Heart right ventricle (tissue), 16 donors: Measurements from ENCODE around the gene OR8A1. TPM values are rescaled to one million over a fixed set of nuclear protein-coding genes. Genes with fewer than 3 reads are reported as not detected.

Source experiments
- ATAC-seq, 8 donors: fragments of 200-7000 bp; cut with Tn5 transposase; one replicate each; pipeline ENCODE4 v1.9.1; 2020; ENCODE audit warnings: mild to moderate bottlenecking in 8 of 8, moderate library complexity in 8 of 8, moderate number of reproducible peaks in 1 of 8
- DNase-seq, 2 donors: peaks; one replicate each; pipeline ENCODE4 v3.0.0-alpha.2; 2020
- H3K27ac ChIP-seq, 10 donors: fragments of 200-600 bp; sonication (generic) in 2 of 10; one replicate each; pipeline versions ENCODE4 v1.5.0 to v1.8.0; 2020 to 2022; ENCODE audit warnings: mild to moderate bottlenecking in 3 of 10
- H3K27me3 ChIP-seq, 7 donors: fragments of 200-600 bp; one replicate each; pipeline ENCODE4 v1.8.0; 2021 to 2022; ENCODE audit warnings: mild to moderate bottlenecking in 2 of 7
- H3K36me3 ChIP-seq, 9 donors: fragments of 200-600 bp; sonication (generic) in 1 of 9; one replicate each; pipeline versions ENCODE4 v1.5.0 to v1.8.0; 2020 to 2022; ENCODE audit warnings: mild to moderate bottlenecking in 2 of 9
- H3K4me1 ChIP-seq, 9 donors: fragments of 200-600 bp; sonication (generic) in 1 of 9; one replicate each; pipeline versions ENCODE4 v1.5.0 to v1.8.0; 2020 to 2022; ENCODE audit warnings: mild to moderate bottlenecking in 4 of 9
- H3K4me3 ChIP-seq, 10 donors: fragments of 200-600 bp; sonication (generic) in 2 of 10; one replicate each; pipeline versions ENCODE4 v1.5.0 to v1.8.0; 2020 to 2022; ENCODE audit warnings: mild to moderate bottlenecking in 7 of 10, moderate library complexity in 2 of 10
- H3K9me3 ChIP-seq, 11 donors: fragments of 200-600 bp in 10 of 11; sonication (generic) in 2 of 11; one replicate each; pipeline versions ENCODE4 v1.5.0 to v1.8.0; 2013 to 2022; ENCODE audit warnings: mild to moderate bottlenecking in 2 of 11, control low read depth in 1 of 11, moderate library complexity in 1 of 11
- CTCF ChIP-seq, 9 donors: fragments of 200-600 bp; sonication (generic) in 2 of 9; IDR thresholded peaks; one replicate each; pipeline versions ENCODE4 v1.5.0 to v1.8.0; 2021 to 2022; ENCODE audit warnings: antibody characterized with exemption in 9 of 9, mild to moderate bottlenecking in 5 of 9, moderate library complexity in 1 of 9
- WGBS, 2 donors: extraction: QIAGEN DNeasy Blood & Tissue Kit; methylation state at CpG; one replicate each; pipeline ENCODE4 v1.1.7; 2013; ENCODE audit warnings: inconsistent platforms in 1 of 2; 5-methylcytosine and 5-hydroxymethylcytosine counted together
- intact Hi-C, 10 donors: fragments of 100-400 bp; cut with DNase I; formaldehyde crosslinking; loops; one replicate each; pipeline versions ENCODE4 v1.11.1 to v1.14.2; 2022
- polyA plus RNA-seq, 2 donors: library from polyadenylated mRNA; stranded (reverse); fragments of 200-250 nt; gene quantifications; one replicate each; pipeline ENCODE4 v1.2.3, GENCODE V29; 2013
- total RNA-seq, 10 donors: library from RNA; stranded (reverse); fragmentation: NEBNext Ultra II Directional in 3 of 10; extraction: Animal tissue kit (Norgen Biotek cat#: 25700) in 3 of 10; gene quantifications; one replicate each; pipeline versions ENCODE4 v1.2.1 to v1.2.4, GENCODE V29; 2021 to 2023
- donor health status: Arrhythmogenic right ventricular cardiomyopathy.
- donor health status: ischemic (EF 13 %, LVEDD 7.1; RV severe dilation, severe dysfunction).
- donor health status: healthy with polysubstance abuse.
- donor health status: DM: no; HTN: yes; CAD: no.
- donor health status: DM: no; HTN: no; CAD: no.
- donor health status: ischemic (EF 25% LVEDD 6.9; RV normal size, moderate dysfunction).
- donor health status: ischemic (EF 25% LVEDD 5.7; RV mildly dilated, moderate dysfunction).
- donor health status: healthy.
- donor health status: DM: yes; HTN: yes; CAD: no.
- donor health status: Ischemic cardiomyopathy.
- donor health status: ischemic (EF 35%, LVEDD 5.7; RV mildly dilated, moderate dysfunction).
- donor health status: nonischemic (EF 11% LVEDD 7.7; RV severe dilation, severe dysfunction).
- donor health status: DM: yes; HTN: yes; CAD: no.
- donor health status: PGD.
- donor health status: ischemic (EF 29% LVEDD 5.4; RV normal size, mild dysfunction).
- donor health status: nonischemic (EF 23%, LVEDD 6.1; RV moderate dilation, normal function).

The OR8A1 gene
- total and polyA plus RNA-seq, 12 donors = not detected

GRCh38 chr11:124581817-124582216 is 12.0 kb downstream of the OR8A1 start:
- DNase-seq = no peak
- Histone ChIP-seq H3K4me3 (no peak overlapping the region), H3K4me1 (peaks cover 0 to 10% (median 0%) of the 10 kb centered on the region in 9 donors), H3K27ac (no peak overlapping the region), H3K9me3 (no peaks in the 10 kb centered on the region), H3K36me3 (no peaks in the 10 kb centered on the region), H3K27me3 (peaks cover 0 to 2% (median 0%) of the 10 kb centered on the region in 7 donors)
- intact Hi-C loops = loop anchor here in 6 of 10 donors (5.0 to 10.0 kb wide), 5 partner anchors 157 to 517 kb away; partner anchors contain the start of gene OR8B4 (in 1 of the 6)
- no peak for TF ChIP-seq CTCF (IDR thresholded peaks at IDR 0.05)
- ATAC-seq = no peak
- 62 to 82% methylated on average over 6 of the region's 6 CpGs for WGBS, 2 donors

- H3K27me3 ChIP-seq = peaks cover 0 to 6% (median 0%) of the 10 kb centered on the region in 7 donors
- 87 to 88% methylated on average over 2 of the region's 2 CpGs for WGBS, 2 donors
- DNase-seq (no peak), ATAC-seq (no peak)
- no peak overlapping the region for H3K27ac ChIP-seq
- H3K4me3 ChIP-seq = no peak overlapping the region
- TF ChIP-seq CTCF (IDR thresholded peaks at IDR 0.05) = no peak
- H3K36me3 ChIP-seq = no peaks in the 10 kb centered on the region
- peaks cover 0 to 6% (median 0%) of the 10 kb centered on the region in 9 donors for H3K4me1 ChIP-seq
- no peaks in the 10 kb centered on the region for H3K9me3 ChIP-seq
- intact Hi-C loops = loop anchor here in 6 of 10 donors (5.0 to 10.0 kb wide), 5 partner anchors 158 to 518 kb away; partner anchors contain the start of gene OR8B4 (in 1 of the 6)
Measured at GRCh38 chr11:124582565-124582964, 12.8 kb downstream of the OR8A1 start.

- WGBS, 2 donors = 73 to 81% methylated on average over 8 of the region's 8 CpGs
- no peak overlapping the region for H3K4me3 ChIP-seq
- no peaks in the 10 kb centered on the region for H3K9me3 ChIP-seq
- ATAC-seq (no peak), DNase-seq (no peak)
- H3K27ac ChIP-seq = no peak overlapping the region
- no peak for TF ChIP-seq CTCF (IDR thresholded peaks at IDR 0.05)
- H3K4me1 ChIP-seq = no peaks in the 10 kb centered on the region
- H3K36me3 ChIP-seq = no peaks in the 10 kb centered on the region
- intact Hi-C loops = loop anchor here in 7 of 10 donors (2.0 to 10.0 kb wide), 6 partner anchors 159 to 519 kb away; partner anchors contain the start of gene OR8B4 (in 1 of the 7)
- peaks cover 0 to 14% (median 0%) of the 10 kb centered on the region in 7 donors for H3K27me3 ChIP-seq
Measured at GRCh38 chr11:124583781-124584180, 14.0 kb downstream of the OR8A1 start.

- no peaks in the 10 kb centered on the region for H3K4me1 ChIP-seq
- H3K36me3 ChIP-seq = no peaks in the 10 kb centered on the region
- WGBS, 2 donors = 73 to 79% methylated on average over 4 of the region's 4 CpGs
- ATAC-seq (no peak), DNase-seq (no peak)
- intact Hi-C loops = loop anchor here (2.0 to 10.0 kb wide), 7 partner anchors 160 to 520 kb away; partner anchors contain the start of gene OR8B4 (in 1 of the 10)
- no peak overlapping the region for H3K27ac ChIP-seq
- H3K4me3 ChIP-seq = no peak overlapping the region
- no peak for TF ChIP-seq CTCF (IDR thresholded peaks at IDR 0.05)
- H3K9me3 ChIP-seq = no peaks in the 10 kb centered on the region
- H3K27me3 ChIP-seq = peaks cover 0 to 14% (median 0%) of the 10 kb centered on the region in 7 donors
Measured at GRCh38 chr11:124584681-124585372, 15.0 kb downstream of the OR8A1 start.
